Fibroblast of the conjunctiva (primary cell): ENCODE results near the gene TYW3.

Experiments used
- DNase-seq: peaks from one replicate; pipeline ENCODE4 v3.0.0-alpha.2; 2010; ENCODE audit warnings: low read depth

Gene TYW3

GRCh38 chr1:74791491-74791890 lies 58.5 kb downstream of the TYW3 start:
- DNase-seq = no peak

- no peak for DNase-seq
Observed at GRCh38 chr1:74799119-74799657, 66.2 kb downstream of the TYW3 start.

GRCh38 chr1:74811436-74812179 lies 78.7 kb downstream of the TYW3 start:
- no peak for DNase-seq

- DNase-seq = no peak
Observed at GRCh38 chr1:74812180-74812541, 79.2 kb downstream of the TYW3 start.
